ENCODE measurements around the gene COG7. TPM values are rescaled to one million over a fixed set of nuclear protein-coding genes. Genes with fewer than 3 reads are reported as not detected.

The COG7 gene
- total RNA-seq, 1 experiment from 2014 or later, result 29.4 TPM

- Mint-ChIP-seq H3K27me3 (ENCODE audit: unreplicated experiment) (no peaks in the 10 kb centered on the region), H3K36me3 (ENCODE audit: insufficient read depth, unreplicated experiment) (peaks cover 10% of the 10 kb centered on the region), H3K4me3 (ENCODE audit: low read depth, unreplicated experiment) (no peak overlapping the region), H3K4me1 (ENCODE audit: low read depth, unreplicated experiment) (no peaks in the 10 kb centered on the region), H3K9me3 (ENCODE audit: low read depth, unreplicated experiment) (no peaks in the 10 kb centered on the region), H3K27ac (ENCODE audit: unreplicated experiment) (no peak overlapping the region)
- TF ChIP-seq CTCF (IDR thresholded peaks at IDR 0.05; ENCODE audit: unreplicated experiment), result no peak
- intact Hi-C loops (cut with micrococcal nuclease; ENCODE audit: unreplicated experiment), result no loop called here
- BruUV-seq (replicated peaks), result no TSS peak
- CTCF ChIA-PET, result interaction anchor here (0.8 kb wide), 1 partner anchor 9 kb away, joined by 3 read pairs; no protein-coding TSS in a partner anchor
- no peak for DNase-seq
These were observed 46.3 kb downstream of the COG7 start for GRCh38 chr16:23406546-23407240.

- CTCF ChIA-PET, result interaction anchor here (0.8 kb wide), 1 partner anchor 9 kb away, joined by 3 read pairs; no protein-coding TSS in a partner anchor
- no peak for TF ChIP-seq CTCF (IDR thresholded peaks at IDR 0.05; ENCODE audit: unreplicated experiment)
- intact Hi-C loops (cut with micrococcal nuclease; ENCODE audit: unreplicated experiment), result no loop called here
- Mint-ChIP-seq H3K4me3 (ENCODE audit: low read depth, unreplicated experiment) (no peak overlapping the region), H3K27ac (ENCODE audit: unreplicated experiment) (no peak overlapping the region), H3K4me1 (ENCODE audit: low read depth, unreplicated experiment) (no peaks in the 10 kb centered on the region), H3K27me3 (ENCODE audit: unreplicated experiment) (no peaks in the 10 kb centered on the region), H3K9me3 (ENCODE audit: low read depth, unreplicated experiment) (no peaks in the 10 kb centered on the region), H3K36me3 (ENCODE audit: insufficient read depth, unreplicated experiment) (peaks cover 10% of the 10 kb centered on the region)
- no TSS peak for BruUV-seq (replicated peaks)
- no peak for DNase-seq
These were observed 47.0 kb downstream of the COG7 start for GRCh38 chr16:23406024-23406423.

- TF ChIP-seq CTCF (IDR thresholded peaks at IDR 0.05; ENCODE audit: unreplicated experiment), result no peak
- intact Hi-C loops (cut with micrococcal nuclease; ENCODE audit: unreplicated experiment), result no loop called here
- Mint-ChIP-seq H3K27me3 (ENCODE audit: unreplicated experiment) (no peaks in the 10 kb centered on the region), H3K27ac (ENCODE audit: unreplicated experiment) (no peak overlapping the region), H3K9me3 (ENCODE audit: low read depth, unreplicated experiment) (no peaks in the 10 kb centered on the region), H3K36me3 (ENCODE audit: insufficient read depth, unreplicated experiment) (peaks cover 15% of the 10 kb centered on the region), H3K4me1 (ENCODE audit: low read depth, unreplicated experiment) (no peaks in the 10 kb centered on the region), H3K4me3 (ENCODE audit: low read depth, unreplicated experiment) (no peak overlapping the region)
- BruUV-seq (replicated peaks), result no TSS peak
- DNase-seq, result no peak
- CTCF ChIA-PET, result interaction anchor here (0.5 kb wide), 1 partner anchor 64 kb away, joined by 3 read pairs; no protein-coding TSS in a partner anchor
These were observed 49.4 kb downstream of the COG7 start for GRCh38 chr16:23403547-23403946.

- Mint-ChIP-seq H3K4me3 (ENCODE audit: low read depth, unreplicated experiment) (no peak overlapping the region), H3K9me3 (ENCODE audit: low read depth, unreplicated experiment) (no peaks in the 10 kb centered on the region), H3K4me1 (ENCODE audit: low read depth, unreplicated experiment) (no peaks in the 10 kb centered on the region), H3K27ac (ENCODE audit: unreplicated experiment) (no peak overlapping the region), H3K27me3 (ENCODE audit: unreplicated experiment) (no peaks in the 10 kb centered on the region), H3K36me3 (ENCODE audit: insufficient read depth, unreplicated experiment) (peaks cover 15% of the 10 kb centered on the region)
- intact Hi-C loops (cut with micrococcal nuclease; ENCODE audit: unreplicated experiment), result no loop called here
- BruUV-seq (replicated peaks), result no TSS peak
- no peak for TF ChIP-seq CTCF (IDR thresholded peaks at IDR 0.05; ENCODE audit: unreplicated experiment)
- DNase-seq, result no peak
- CTCF ChIA-PET, result no interaction called here
These were observed 50.9 kb downstream of the COG7 start for GRCh38 chr16:23402100-23402499.
